Measurements from ENCODE around the gene TAX1BP1.

- TF ChIP-seq POLR2A (IDR thresholded peaks at IDR 0.05): no peak
- TF ChIP-seq CTCF (IDR thresholded peaks at IDR 0.05): no peak
Measured at GRCh38 chr7:27876756-27877155, 136.8 kb downstream of the TAX1BP1 start.
